NT2/D1 (cell line): Measurements from ENCODE around the gene CADM2.

Experiments
- DNase-seq: peaks from one replicate; pipeline ENCODE4 v3.0.0-alpha.2; 2011; ENCODE audit warnings: low read depth, low spot score
- H3K27me3 ChIP-seq: 2 replicates; pipeline ENCODE4 v1.6.0; 2011; ENCODE audit warnings: mild to moderate bottlenecking; ENCODE audit not compliant: insufficient read length, insufficient read depth
- H3K36me3 ChIP-seq: 2 replicates; pipeline ENCODE4 v1.6.1; 2011; ENCODE audit warnings: mild to moderate bottlenecking, low read length, mixed read lengths; ENCODE audit not compliant: insufficient read depth, insufficient read length
- H3K4me1 ChIP-seq: 2 replicates; pipeline ENCODE4 v1.5.1; 2011; ENCODE audit not compliant: insufficient read depth, insufficient read length
- H3K4me3 ChIP-seq: 2 replicates; pipeline ENCODE4 v1.5.1; 2011; ENCODE audit warnings: low read depth; ENCODE audit not compliant: insufficient read length
- H3K9ac ChIP-seq: 2 replicates; pipeline ENCODE4 v1.6.0; 2011; ENCODE audit warnings: low read depth; ENCODE audit not compliant: insufficient read length
- H3K9me3 ChIP-seq: 2 replicates; pipeline ENCODE4 v1.5.1; 2011; ENCODE audit warnings: mild to moderate bottlenecking, low read length; ENCODE audit not compliant: insufficient read depth
- SUZ12 ChIP-seq: IDR thresholded peaks from 2 replicates; pipeline ENCODE4 v1.6.1; 2011; ENCODE audit not compliant: insufficient read length, insufficient read depth; ENCODE audit errors: extremely low read depth
- YY1 ChIP-seq: IDR thresholded peaks from 2 replicates; pipeline ENCODE4 v1.6.1; 2011; ENCODE audit not compliant: insufficient read length, insufficient read depth
- ZNF274 ChIP-seq: IDR thresholded peaks from 2 replicates; pipeline ENCODE4 v1.6.1; 2011; ENCODE audit warnings: mild to moderate bottlenecking, low read depth, low read length

CADM2 gene

DNA sequence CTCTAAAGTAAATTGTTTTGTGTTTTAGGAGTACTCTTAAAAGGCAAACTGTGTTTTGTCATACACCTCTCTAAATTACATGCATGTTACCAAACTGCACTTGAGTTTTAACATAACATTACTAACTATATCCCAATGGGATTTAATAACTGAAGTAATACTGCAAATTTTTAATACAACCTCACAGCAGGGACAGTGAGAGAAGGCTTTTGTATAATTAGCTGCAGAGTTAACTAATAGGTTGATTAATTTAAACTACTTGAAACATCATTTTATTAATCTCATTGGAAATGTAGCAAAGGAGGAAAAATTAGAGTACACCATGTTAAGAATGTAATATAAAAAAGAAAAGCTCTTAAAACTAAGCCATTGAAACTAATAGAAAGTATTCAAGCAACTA lies 417.3 kb downstream of the CADM2 start:
- no peak for DNase-seq
- Histone ChIP-seq H3K4me1 (no peaks in the 10 kb centered on the region), H3K9me3 (no peaks in the 10 kb centered on the region), H3K9ac (no peak overlapping the region), H3K4me3 (no peak overlapping the region), H3K27me3 (no peaks in the 10 kb centered on the region), H3K36me3 (no peaks in the 10 kb centered on the region)
- TF ChIP-seq SUZ12 = no peak

- H3K4me1 ChIP-seq = no peaks in the 10 kb centered on the region
- no peak overlapping the region for H3K4me3 ChIP-seq
- TF ChIP-seq YY1 (no peak), SUZ12 (no peak), ZNF274 (no peak)
- no peak overlapping the region for H3K9ac ChIP-seq
- no peaks in the 10 kb centered on the region for H3K9me3 ChIP-seq
- no peak for DNase-seq
- H3K27me3 ChIP-seq = no peaks in the 10 kb centered on the region
- H3K36me3 ChIP-seq = no peaks in the 10 kb centered on the region
Measured at GRCh38 chr3:85377115-85377514, 418.3 kb downstream of the CADM2 start.

DNA sequence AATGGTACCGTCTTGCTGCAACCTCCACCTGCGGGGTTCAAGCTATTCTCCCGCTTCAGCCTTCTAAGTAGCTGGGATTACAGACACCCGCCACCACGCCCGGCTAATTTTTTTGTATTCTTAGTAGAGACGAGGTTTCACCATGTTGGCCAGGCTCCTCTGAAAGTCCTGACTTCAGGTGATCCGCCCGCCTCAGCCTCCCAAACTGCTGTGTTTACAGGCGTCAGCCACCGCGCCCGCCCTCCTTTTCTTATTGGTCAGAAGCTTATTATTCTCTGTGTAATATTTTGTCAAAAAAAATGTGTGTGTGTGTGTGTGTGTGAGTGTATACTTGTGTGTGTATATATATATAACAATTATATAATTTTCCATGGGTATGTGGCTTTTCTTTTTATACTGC lies 425.6 kb downstream of the CADM2 start:
- H3K36me3 ChIP-seq = no peaks in the 10 kb centered on the region
- no peaks in the 10 kb centered on the region for H3K27me3 ChIP-seq
- H3K9ac ChIP-seq = no peak overlapping the region
- TF ChIP-seq ZNF274 (no peak), SUZ12 (no peak), YY1 (no peak)
- H3K4me1 ChIP-seq = no peaks in the 10 kb centered on the region
- no peak overlapping the region for H3K4me3 ChIP-seq
- no peak for DNase-seq
- H3K9me3 ChIP-seq = no peaks in the 10 kb centered on the region

- TF ChIP-seq YY1 = no peak
- TF ChIP-seq SUZ12 = no peak
- no peak for TF ChIP-seq ZNF274
- no peak overlapping the region for H3K4me3 ChIP-seq
- no peak for DNase-seq
Measured at GRCh38 chr3:85387913-85388505, 429.2 kb downstream of the CADM2 start.

DNA sequence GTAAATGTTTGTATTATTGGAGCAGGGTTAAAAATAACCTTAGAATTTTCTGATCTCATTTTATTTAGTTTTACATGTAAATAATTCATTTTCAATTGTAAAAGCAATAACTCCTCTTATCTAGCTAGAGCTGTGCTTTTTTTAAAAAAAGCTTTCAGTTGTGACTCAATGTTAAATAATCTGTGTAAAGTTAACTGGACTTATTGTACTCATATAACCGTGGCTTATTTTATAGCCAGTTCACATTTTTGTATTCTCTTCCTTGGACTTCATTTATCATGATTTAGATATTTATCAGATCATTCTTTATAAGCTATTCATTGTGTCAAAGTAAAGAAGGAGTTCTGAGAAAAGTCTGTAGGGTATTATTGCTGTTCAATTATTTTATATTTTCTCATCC lies 435.6 kb downstream of the CADM2 start:
- H3K9ac ChIP-seq = no peak overlapping the region
- H3K36me3 ChIP-seq = no peaks in the 10 kb centered on the region
- H3K27me3 ChIP-seq = no peaks in the 10 kb centered on the region
- no peaks in the 10 kb centered on the region for H3K4me1 ChIP-seq
- TF ChIP-seq YY1 (no peak), ZNF274 (no peak), SUZ12 (no peak)
- DNase-seq = no peak
- no peaks in the 10 kb centered on the region for H3K9me3 ChIP-seq
- no peak overlapping the region for H3K4me3 ChIP-seq

More at GRCh38 chr3:85387913-85388505, 429.2 kb downstream of the CADM2 start:
- Histone ChIP-seq H3K9ac (no peak overlapping the region), H3K4me1 (no peaks in the 10 kb centered on the region), H3K9me3 (no peaks in the 10 kb centered on the region), H3K36me3 (no peaks in the 10 kb centered on the region), H3K27me3 (no peaks in the 10 kb centered on the region)

- no peak for TF ChIP-seq SUZ12
- TF ChIP-seq YY1 = no peak
- Histone ChIP-seq H3K27me3 (no peaks in the 10 kb centered on the region), H3K9ac (no peak overlapping the region), H3K4me1 (no peaks in the 10 kb centered on the region), H3K9me3 (no peaks in the 10 kb centered on the region), H3K4me3 (no peak overlapping the region), H3K36me3 (no peaks in the 10 kb centered on the region)
- no peak for DNase-seq
Measured at GRCh38 chr3:85397434-85397833, 438.6 kb downstream of the CADM2 start.

DNA sequence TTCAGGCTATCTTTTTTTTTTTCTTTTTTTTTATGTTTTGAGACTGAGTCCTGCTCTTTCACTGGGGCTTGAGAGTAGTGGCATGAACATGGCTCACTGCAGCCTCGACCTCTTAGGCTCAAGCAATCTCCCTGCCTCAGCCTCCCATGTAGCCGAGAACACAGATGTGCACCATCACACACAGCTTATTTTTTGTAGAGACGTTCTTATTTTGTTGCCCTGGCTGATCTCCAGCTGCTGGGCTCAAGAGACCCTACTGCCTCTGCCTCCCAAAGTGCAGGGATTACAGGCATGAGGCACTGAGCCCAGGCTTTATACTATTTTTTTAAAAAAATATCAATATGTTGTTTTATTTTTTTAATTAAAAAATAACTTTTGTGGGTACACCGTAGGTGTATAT lies 467.3 kb downstream of the CADM2 start:
- DNase-seq = no peak

More for the DNA sequence above, 467.3 kb downstream of the CADM2 start:
- TF ChIP-seq ZNF274 (no peak), SUZ12 (no peak), YY1 (no peak)
- H3K4me3 ChIP-seq = no peak overlapping the region
- H3K36me3 ChIP-seq = no peaks in the 10 kb centered on the region
- no peak overlapping the region for H3K9ac ChIP-seq
- H3K9me3 ChIP-seq = no peaks in the 10 kb centered on the region
- H3K27me3 ChIP-seq = no peaks in the 10 kb centered on the region
- H3K4me1 ChIP-seq = no peaks in the 10 kb centered on the region
